A549 (cell line): ENCODE measurements around the gene CST1. TPM values are rescaled to one million over a fixed set of nuclear protein-coding genes. Genes with fewer than 3 reads are reported as not detected.

Source experiments
- ATAC-seq, 2 experiments: fragments of 200-7000 bp in 1 of 2; fragments of >200 bp in 1 of 2; cut with Nextera tagmentation in 1 of 2; cut with Tn5 transposase in 1 of 2; 3 replicates each; pipeline versions ENCODE4 v1.8.0 to v1.9.1; 2018 to 2020; ENCODE audit warnings: mild to moderate bottlenecking in 1 of 2, moderate library complexity in 1 of 2
- CTCF ChIA-PET: fragments of 300-600 bp; sonication (Branson Sonifier 250); formaldehyde crosslinking; extraction: SDS; loops from one replicate; lab custom pipeline; 2021; ENCODE audit warnings: antibody characterized with exemption, inconsistent platforms; lab: Yijun Ruan, JAX
- POLR2A ChIA-PET: fragments of 350-600 bp; formaldehyde crosslinking; extraction: SDS; loops from one replicate; lab custom pipeline; 2021; ENCODE audit warnings: antibody characterized with exemption, inconsistent platforms; lab: Yijun Ruan, JAX
- DNase-seq, 2 experiments: peaks; one replicate each; pipeline versions ENCODE4 v3.0.0 to v3.0.0-alpha.2; 2011 to 2016; ENCODE audit warnings: low read depth in 1 of 2, low spot score in 1 of 2
- FAIRE-seq: peaks from 2 replicates; lab custom pipeline; 2011; peaks lifted over from hg19 to GRCh38; lab: Jason Lieb, UNC
- H3K27ac ChIP-seq, 2 experiments: fragments of >200 bp; sonication (Bioruptor Twin); formaldehyde crosslinking; 3 replicates each; pipeline ENCODE4 v1.5.1; 2016 to 2017
- H3K4me1 ChIP-seq: fragments of >200 bp; sonication (Bioruptor Twin); formaldehyde crosslinking; 3 replicates; pipeline ENCODE4 v1.6.1; 2016
- H3K4me2 ChIP-seq: fragments of >200 bp; sonication (Bioruptor Twin); formaldehyde crosslinking; 3 replicates; pipeline ENCODE4 v1.6.1; 2016
- H3K4me3 ChIP-seq: fragments of >200 bp; sonication (Bioruptor Twin); formaldehyde crosslinking; 3 replicates; pipeline ENCODE4 v1.5.1; 2016
- H3K9me3 ChIP-seq: fragments of >200 bp; sonication (Bioruptor Twin); formaldehyde crosslinking; 3 replicates; pipeline ENCODE4 v1.6.1; 2016
- CEBPB ChIP-seq, 2 experiments: fragments of >200 bp in 1 of 2; sonication (Bioruptor Twin) in 1 of 2; formaldehyde crosslinking in 1 of 2; IDR thresholded peaks; 2 replicates each; pipeline ENCODE4 v1.6.1; 2012 to 2016
- CHD2 ChIP-seq: fragments of 150-350 bp; IDR thresholded peaks from 2 replicates; pipeline ENCODE4 v1.6.1; 2014; ENCODE audit warnings: low read length; ENCODE audit not compliant: partially characterized antibody
- CHD4 ChIP-seq: fragments of 200-600 bp; sonication (generic); IDR thresholded peaks from 2 replicates; pipeline ENCODE4 v1.6.1; 2016; ENCODE audit warnings: antibody characterized with exemption, mild to moderate bottlenecking, borderline replicate concordance
- EHF ChIP-seq: fragments of 250-450 bp; sonication (Bioruptor Pico); IDR thresholded peaks from 2 replicates; pipeline ENCODE4 v1.5.0; 2020; ENCODE audit warnings: mild to moderate bottlenecking
- EHMT2 ChIP-seq: fragments of 200-600 bp; sonication (generic); IDR thresholded peaks from 2 replicates; pipeline ENCODE4 v1.6.1; 2016; ENCODE audit warnings: antibody characterized with exemption, low read depth, mild to moderate bottlenecking, moderate library complexity
- HDAC2 ChIP-seq: fragments of 200-600 bp; sonication (generic); IDR thresholded peaks from 2 replicates; pipeline ENCODE4 v1.6.1; 2016
- HOXA7 ChIP-seq: fragments of 250-450 bp; sonication (Bioruptor Pico); IDR thresholded peaks from 2 replicates; pipeline ENCODE4 v1.5.0; 2020; ENCODE audit warnings: mild to moderate bottlenecking, moderate library complexity
- NFE2L2 ChIP-seq: fragments of 150-350 bp; conservative IDR thresholded peaks from 2 replicates; pipeline ENCODE4 v1.6.1; 2014; ENCODE audit warnings: low read length
- NR3C1 ChIP-seq: fragments of >200 bp; sonication (Bioruptor Twin); formaldehyde crosslinking; IDR thresholded peaks from 3 replicates; pipeline ENCODE4 v1.6.1; 2017
- RAD21 ChIP-seq, 2 experiments: fragments of >200 bp in 1 of 2; sonication (Bioruptor Twin) in 1 of 2; formaldehyde crosslinking in 1 of 2; IDR thresholded peaks in 1 of 2; conservative IDR thresholded peaks in 1 of 2; 2 replicates in 1 of 2; 3 replicates in 1 of 2; pipeline ENCODE4 v1.6.1; 2012 to 2018; ENCODE audit warnings: inconsistent platforms in 1 of 2
- RARB ChIP-seq: fragments of 250-450 bp; sonication (Bioruptor Pico); IDR thresholded peaks from 2 replicates; pipeline ENCODE4 v1.8.0; 2021; ENCODE audit warnings: mild to moderate bottlenecking, moderate library complexity
- SREBF2 ChIP-seq: fragments of 450-650 bp; IDR thresholded peaks from 2 replicates; pipeline ENCODE4 v1.6.1; 2014; ENCODE audit warnings: mild to moderate bottlenecking, moderate library complexity
- TP53 ChIP-seq: fragments of 250-450 bp; sonication (Bioruptor Pico); IDR thresholded peaks from 2 replicates; pipeline ENCODE4 v1.5.0; 2021; ENCODE audit warnings: mild to moderate bottlenecking, moderate library complexity
- ZFP36 ChIP-seq: fragments of 450-650 bp; IDR thresholded peaks from 2 replicates; pipeline ENCODE4 v1.6.1; 2014; ENCODE audit warnings: borderline replicate concordance; ENCODE audit not compliant: partially characterized antibody
- ZSCAN20 ChIP-seq: fragments of 250-450 bp; sonication (Bioruptor Pico); IDR thresholded peaks from 2 replicates; pipeline ENCODE4 v1.8.0; 2022; ENCODE audit warnings: mild to moderate bottlenecking, moderate library complexity
- WGBS: methylation state at CpG from one replicate; pipeline ENCODE4 v1.1.6; 2017; ENCODE audit errors: missing lambda C conversion rate; 5-methylcytosine and 5-hydroxymethylcytosine counted together
- polyA plus RNA-seq, 4 experiments: library from polyadenylated mRNA; depleted of rRNA in 3 of 4; stranded (reverse); fragments of >200 nt; fragmentation: RNase III in 1 of 4; extraction: RNeasy Plus Mini Kit Qiagen cat#74134 plus additional on column Dnase treatment in 1 of 4; gene quantifications; 2 replicates in 3 of 4; 3 replicates in 1 of 4; pipeline ENCODE4 v1.2.3, GENCODE V29; 2011 to 2017
- TF ChIP-seq, protein P1 (sequence below): IDR thresholded peaks from 2 replicates; pipeline ENCODE4 v1.6.1; 2012; ENCODE audit warnings: low read depth, borderline replicate concordance
- TF ChIP-seq, protein P2 (sequence below): fragments of 450-650 bp; IDR thresholded peaks from 2 replicates; pipeline ENCODE4 v1.6.1; 2014; ENCODE audit warnings: antibody characterized with exemption
- TF ChIP-seq, protein P3 (sequence below): fragments of 150-350 bp; IDR thresholded peaks from 2 replicates; pipeline ENCODE4 v1.6.1; 2014; ENCODE audit warnings: low read depth, mild to moderate bottlenecking, low read length
- TF ChIP-seq, protein P4 (sequence below): fragments of 200-600 bp; sonication (generic); IDR thresholded peaks from 2 replicates; pipeline ENCODE4 v1.6.1; 2016; ENCODE audit warnings: antibody characterized with exemption, mild to moderate bottlenecking, moderate library complexity

Gene CST1
- polyA plus RNA-seq, 2 of the 4 experiments (the other 2 are of a cell fraction) = 0.28 to 2.1 TPM

DNA sequence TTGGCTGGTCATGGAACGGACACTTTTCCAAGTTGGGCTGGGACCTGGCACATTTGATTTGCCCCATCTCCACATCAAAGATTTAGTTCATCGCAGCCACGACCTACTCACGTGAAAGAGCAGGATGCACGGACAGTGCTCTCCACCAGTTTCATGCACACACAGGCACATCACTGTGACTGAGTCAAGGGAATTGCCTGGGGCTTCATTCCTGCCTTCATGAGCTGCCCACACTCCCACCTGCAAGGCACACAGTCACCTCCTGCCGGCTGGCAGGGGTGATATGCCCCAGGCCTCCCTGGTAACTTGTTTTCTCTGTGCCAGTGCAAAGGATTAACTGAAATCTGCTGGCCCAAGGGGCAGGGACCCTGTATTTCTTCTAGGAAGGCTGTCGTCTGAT is 23.3 kb upstream of the CST1 start (continued):
- TF ChIP-seq, protein P1, sequence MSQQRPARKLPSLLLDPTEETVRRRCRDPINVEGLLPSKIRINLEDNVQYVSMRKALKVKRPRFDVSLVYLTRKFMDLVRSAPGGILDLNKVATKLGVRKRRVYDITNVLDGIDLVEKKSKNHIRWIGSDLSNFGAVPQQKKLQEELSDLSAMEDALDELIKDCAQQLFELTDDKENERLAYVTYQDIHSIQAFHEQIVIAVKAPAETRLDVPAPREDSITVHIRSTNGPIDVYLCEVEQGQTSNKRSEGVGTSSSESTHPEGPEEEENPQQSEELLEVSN = no peak

DNA sequence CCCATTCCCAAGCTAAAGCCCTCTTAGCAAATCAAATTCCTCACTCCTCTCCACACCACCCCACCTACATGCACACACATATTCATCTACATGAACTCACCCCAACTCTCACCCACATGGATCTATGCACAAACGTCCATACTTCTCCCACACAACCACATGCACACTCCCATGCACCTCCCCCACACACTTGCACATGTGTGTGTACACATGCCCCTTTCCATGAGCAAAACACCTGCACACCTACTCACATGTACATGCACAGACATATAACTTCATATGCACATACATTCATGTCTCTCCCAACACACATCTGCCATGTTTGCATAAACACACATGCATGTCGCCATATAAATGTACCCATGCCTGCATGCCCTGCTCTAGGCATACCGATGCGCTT is 22.8 kb upstream of the CST1 start:
- CTCF ChIA-PET = interaction anchor here (1.2 kb wide), 1 partner anchor 8 kb away, joined by 4 read pairs; no protein-coding TSS in a partner anchor

DNA sequence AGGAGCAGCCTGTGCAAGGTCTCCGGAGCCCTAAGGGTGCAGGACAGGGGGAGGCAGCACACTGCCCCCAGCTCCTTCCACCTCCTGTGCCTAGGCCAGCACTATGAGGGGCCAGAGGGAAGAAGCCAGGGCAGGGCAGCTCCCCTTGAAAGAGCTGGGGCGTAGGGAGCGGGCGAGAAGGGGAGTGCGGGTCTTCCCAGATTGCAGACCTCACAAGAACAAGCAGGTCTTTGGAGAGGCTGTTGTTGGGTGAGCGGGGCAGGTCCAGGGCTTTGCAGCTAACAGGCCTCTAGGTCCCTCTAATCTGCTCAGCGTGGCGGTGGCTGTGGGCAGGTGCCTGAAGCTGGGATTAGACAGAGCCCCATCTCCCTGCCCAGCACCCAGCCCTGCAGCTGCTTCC is 22.4 kb upstream of the CST1 start:
- ChIA-PET CTCF (interaction anchor here (1.2 kb wide), 1 partner anchor 9 kb away, joined by 4 read pairs; no protein-coding TSS in a partner anchor), POLR2A (no interaction called here)
- ATAC-seq (no peak), FAIRE-seq (no peak), DNase-seq (no peak)
- Histone ChIP-seq H3K4me1 (no peaks in the 10 kb centered on the region), H3K27ac (no peak overlapping the region), H3K4me3 (no peak overlapping the region), H3K9me3 (no peaks in the 10 kb centered on the region), H3K4me2 (no peak overlapping the region)
- TF ChIP-seq SREBF2 (no peak), NFE2L2 (no peak), CHD4 (no peak), ZFP36 (no peak), ZSCAN20 (CRISPR knock-in tag) (no peak), RARB (CRISPR knock-in tag) (no peak), CHD2 (no peak), CEBPB (IDR thresholded peaks at IDR 0.05) (no peak)
- TF ChIP-seq, protein P2, sequence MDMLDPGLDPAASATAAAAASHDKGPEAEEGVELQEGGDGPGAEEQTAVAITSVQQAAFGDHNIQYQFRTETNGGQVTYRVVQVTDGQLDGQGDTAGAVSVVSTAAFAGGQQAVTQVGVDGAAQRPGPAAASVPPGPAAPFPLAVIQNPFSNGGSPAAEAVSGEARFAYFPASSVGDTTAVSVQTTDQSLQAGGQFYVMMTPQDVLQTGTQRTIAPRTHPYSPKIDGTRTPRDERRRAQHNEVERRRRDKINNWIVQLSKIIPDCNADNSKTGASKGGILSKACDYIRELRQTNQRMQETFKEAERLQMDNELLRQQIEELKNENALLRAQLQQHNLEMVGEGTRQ = no peak
- TF ChIP-seq, protein P3, sequence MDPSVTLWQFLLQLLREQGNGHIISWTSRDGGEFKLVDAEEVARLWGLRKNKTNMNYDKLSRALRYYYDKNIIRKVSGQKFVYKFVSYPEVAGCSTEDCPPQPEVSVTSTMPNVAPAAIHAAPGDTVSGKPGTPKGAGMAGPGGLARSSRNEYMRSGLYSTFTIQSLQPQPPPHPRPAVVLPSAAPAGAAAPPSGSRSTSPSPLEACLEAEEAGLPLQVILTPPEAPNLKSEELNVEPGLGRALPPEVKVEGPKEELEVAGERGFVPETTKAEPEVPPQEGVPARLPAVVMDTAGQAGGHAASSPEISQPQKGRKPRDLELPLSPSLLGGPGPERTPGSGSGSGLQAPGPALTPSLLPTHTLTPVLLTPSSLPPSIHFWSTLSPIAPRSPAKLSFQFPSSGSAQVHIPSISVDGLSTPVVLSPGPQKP = no peak
- WGBS = 58% methylated on average over 8 of the region's 8 CpGs

More for the DNA sequence above, 22.8 kb upstream of the CST1 start:
- no peak overlapping the region for H3K27ac ChIP-seq
- TF ChIP-seq HDAC2 (no peak), CHD4 (no peak), NR3C1 (no peak), EHF (CRISPR knock-in tag) (no peak), EHMT2 (no peak), HOXA7 (CRISPR knock-in tag) (no peak), RAD21 (conservative IDR thresholded peaks at IDR 0.05 in 1 of 2, IDR thresholded peaks at IDR 0.05 in 1 of 2) (no peak), TP53 (no peak)
- TF ChIP-seq, protein P4, sequence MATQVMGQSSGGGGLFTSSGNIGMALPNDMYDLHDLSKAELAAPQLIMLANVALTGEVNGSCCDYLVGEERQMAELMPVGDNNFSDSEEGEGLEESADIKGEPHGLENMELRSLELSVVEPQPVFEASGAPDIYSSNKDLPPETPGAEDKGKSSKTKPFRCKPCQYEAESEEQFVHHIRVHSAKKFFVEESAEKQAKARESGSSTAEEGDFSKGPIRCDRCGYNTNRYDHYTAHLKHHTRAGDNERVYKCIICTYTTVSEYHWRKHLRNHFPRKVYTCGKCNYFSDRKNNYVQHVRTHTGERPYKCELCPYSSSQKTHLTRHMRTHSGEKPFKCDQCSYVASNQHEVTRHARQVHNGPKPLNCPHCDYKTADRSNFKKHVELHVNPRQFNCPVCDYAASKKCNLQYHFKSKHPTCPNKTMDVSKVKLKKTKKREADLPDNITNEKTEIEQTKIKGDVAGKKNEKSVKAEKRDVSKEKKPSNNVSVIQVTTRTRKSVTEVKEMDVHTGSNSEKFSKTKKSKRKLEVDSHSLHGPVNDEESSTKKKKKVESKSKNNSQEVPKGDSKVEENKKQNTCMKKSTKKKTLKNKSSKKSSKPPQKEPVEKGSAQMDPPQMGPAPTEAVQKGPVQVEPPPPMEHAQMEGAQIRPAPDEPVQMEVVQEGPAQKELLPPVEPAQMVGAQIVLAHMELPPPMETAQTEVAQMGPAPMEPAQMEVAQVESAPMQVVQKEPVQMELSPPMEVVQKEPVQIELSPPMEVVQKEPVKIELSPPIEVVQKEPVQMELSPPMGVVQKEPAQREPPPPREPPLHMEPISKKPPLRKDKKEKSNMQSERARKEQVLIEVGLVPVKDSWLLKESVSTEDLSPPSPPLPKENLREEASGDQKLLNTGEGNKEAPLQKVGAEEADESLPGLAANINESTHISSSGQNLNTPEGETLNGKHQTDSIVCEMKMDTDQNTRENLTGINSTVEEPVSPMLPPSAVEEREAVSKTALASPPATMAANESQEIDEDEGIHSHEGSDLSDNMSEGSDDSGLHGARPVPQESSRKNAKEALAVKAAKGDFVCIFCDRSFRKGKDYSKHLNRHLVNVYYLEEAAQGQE = no peak
- H3K4me2 ChIP-seq = no peak overlapping the region
- H3K9me3 ChIP-seq = no peaks in the 10 kb centered on the region
- POLR2A ChIA-PET = no interaction called here
- ATAC-seq (no peak), FAIRE-seq (no peak), DNase-seq (no peak)
- 73% methylated on average over 4 of the region's 4 CpGs for WGBS
- H3K4me1 ChIP-seq = no peaks in the 10 kb centered on the region
- H3K4me3 ChIP-seq = no peak overlapping the region
